Calu3 (cell line): ENCODE data around the gene ARHGEF18. TPM values are rescaled to one million over a fixed set of nuclear protein-coding genes. Genes with fewer than 3 reads are reported as not detected.
A peak's percentile ranks its signal among the peaks of the same experiment; 100 is the strongest.
"Not testable (repeated sequence)": the region's sequence is repeated elsewhere in the genome, so short reads cannot be mapped to it uniquely, and the experiment has no call there.

Source experiments
- BruUV-seq: library from RNA; stranded (reverse); fragments of 400-500 nt; replicated peaks from 2 replicates; lab custom pipeline; 2021; lab: Mats Ljungman, UMichigan
- CTCF ChIA-PET: fragments of 300-600 bp; sonication (Branson Sonifier 250); formaldehyde crosslinking; loops from one replicate; lab custom pipeline; 2022; ENCODE audit warnings: antibody characterized with exemption; lab: Charles Lee
- DNase-seq: peaks from one replicate; pipeline ENCODE4 v3.0.0; 2022
- H3K27ac Mint-ChIP-seq: one replicate; pipeline ENCODE4 v1.8.0; 2022; ENCODE audit warnings: mixed read lengths; ENCODE audit not compliant: unreplicated experiment
- H3K27me3 Mint-ChIP-seq: one replicate; pipeline ENCODE4 v1.8.0; 2022; ENCODE audit warnings: mixed read lengths; ENCODE audit not compliant: unreplicated experiment
- H3K36me3 Mint-ChIP-seq: one replicate; pipeline ENCODE4 v1.8.0; 2022; ENCODE audit warnings: mild to moderate bottlenecking, moderate library complexity, mixed read lengths; ENCODE audit not compliant: insufficient read depth, unreplicated experiment
- H3K4me1 Mint-ChIP-seq: one replicate; pipeline ENCODE4 v1.8.0; 2022; ENCODE audit warnings: mild to moderate bottlenecking, low read depth, mixed read lengths; ENCODE audit not compliant: unreplicated experiment
- H3K4me3 Mint-ChIP-seq: one replicate; pipeline ENCODE4 v1.8.0; 2022; ENCODE audit warnings: mild to moderate bottlenecking, low read depth, moderate library complexity, mixed read lengths; ENCODE audit not compliant: unreplicated experiment
- H3K9me3 Mint-ChIP-seq: one replicate; pipeline ENCODE4 v1.8.0; 2022; ENCODE audit warnings: low read depth, mixed read lengths; ENCODE audit not compliant: unreplicated experiment
- CTCF ChIP-seq: fragments of 200-600 bp; IDR thresholded peaks from one replicate; pipeline ENCODE4 v1.8.0; 2022; ENCODE audit warnings: antibody characterized with exemption; ENCODE audit not compliant: unreplicated experiment
- intact Hi-C: fragments of 100-400 bp; cut with micrococcal nuclease; formaldehyde crosslinking; loops from one replicate; pipeline ENCODE4 v1.10.0; 2022; ENCODE audit not compliant: unreplicated experiment
- total RNA-seq: library from RNA; stranded (reverse); gene quantifications from 2 replicates; pipeline ENCODE4 v1.2.3, GENCODE V29; 2022

The ARHGEF18 gene
- total RNA-seq, 1 experiment from 2014 or later = 31.9 TPM

GRCh38 chr19:7340959-7341837, 7.5 kb upstream of the ARHGEF18 start:
- CTCF ChIA-PET = interaction anchor here (0.5 to 1.2 kb wide), 6 partner anchors 37 to 242 kb away, joined by 3 to 8 read pairs (median 4); no protein-coding TSS in a partner anchor
- Mint-ChIP-seq H3K36me3 (peaks cover 5% of the 10 kb centered on the region), H3K27ac (no peak overlapping the region), H3K4me3 (no peak overlapping the region), H3K4me1 (peaks cover 14% of the 10 kb centered on the region), H3K27me3 (peaks cover 40% of the 10 kb centered on the region), H3K9me3 (no peaks in the 10 kb centered on the region)
- peak; percentile 83 for DNase-seq
- BruUV-seq = no TSS peak
- intact Hi-C loops = loop anchor here (5.0 kb wide), 2 partner anchors 194 to 239 kb away; no protein-coding TSS in a partner anchor
- peak; percentile 68 for TF ChIP-seq CTCF

DNA sequence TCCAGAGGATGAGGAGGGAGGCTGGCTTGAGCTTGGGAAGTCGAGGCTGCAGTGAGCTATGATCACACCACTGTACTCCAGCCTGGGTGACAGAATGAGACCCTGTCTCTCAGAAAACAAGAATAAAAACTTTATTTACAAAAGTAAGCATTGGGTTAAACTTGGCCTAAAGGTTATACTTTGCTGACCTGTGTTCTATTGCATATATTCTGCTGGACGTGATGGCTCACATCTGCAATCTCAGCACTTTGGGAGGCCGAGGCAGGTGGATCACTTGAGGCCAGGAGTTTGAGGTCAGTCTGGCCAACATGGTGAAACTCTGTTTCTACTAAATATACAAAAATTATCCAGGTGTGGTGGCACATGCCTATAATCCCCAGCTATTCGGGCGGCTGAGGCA, 6.6 kb upstream of the ARHGEF18 start:
- intact Hi-C loops = loop anchor here (5.0 kb wide), 2 partner anchors 195 to 240 kb away; no protein-coding TSS in a partner anchor
- DNase-seq = no peak
- no peak overlapping the region for H3K4me3 Mint-ChIP-seq
- H3K4me1 Mint-ChIP-seq = peaks cover 14% of the 10 kb centered on the region
- no peak for TF ChIP-seq CTCF
- no peak overlapping the region for H3K27ac Mint-ChIP-seq
- H3K9me3 Mint-ChIP-seq = no peaks in the 10 kb centered on the region
- H3K36me3 Mint-ChIP-seq = peaks cover 5% of the 10 kb centered on the region
- BruUV-seq = no TSS peak
- CTCF ChIA-PET = interaction anchor here (1.2 kb wide), 1 partner anchor 243 kb away, joined by 4 read pairs; no protein-coding TSS in a partner anchor
- peaks cover 42% of the 10 kb centered on the region for H3K27me3 Mint-ChIP-seq

DNA sequence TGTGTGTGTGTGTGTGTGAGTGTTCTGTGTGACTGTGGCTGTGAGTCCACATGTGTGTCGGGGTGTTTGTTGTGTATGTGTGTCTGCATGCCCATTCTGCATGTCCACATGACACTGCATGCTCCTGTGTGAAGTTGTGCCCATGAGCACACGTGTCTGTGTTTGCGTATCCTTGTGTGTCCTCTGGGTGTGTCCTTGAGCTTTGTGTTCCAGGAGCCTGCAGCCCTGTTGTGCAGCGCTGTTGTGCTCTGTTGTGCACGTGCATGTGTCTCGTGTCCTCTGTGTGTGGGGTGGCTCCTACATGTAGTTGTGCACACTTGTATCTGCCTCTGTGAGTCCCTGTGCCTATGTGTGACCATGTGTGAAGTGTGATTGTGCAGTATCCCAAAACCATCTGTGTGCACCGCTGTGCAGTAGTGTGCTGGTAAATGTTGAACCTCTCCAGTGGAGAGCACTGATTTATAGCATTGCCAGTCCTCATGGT, 2.2 kb upstream of the ARHGEF18 start:
- H3K4me3 Mint-ChIP-seq = no peak overlapping the region
- intact Hi-C loops = no loop called here
- CTCF ChIA-PET = no interaction called here
- no peaks in the 10 kb centered on the region for H3K9me3 Mint-ChIP-seq
- no peak for DNase-seq
- no TSS peak for BruUV-seq
- H3K27ac Mint-ChIP-seq = no peak overlapping the region
- TF ChIP-seq CTCF = no peak
- H3K4me1 Mint-ChIP-seq = peaks cover 14% of the 10 kb centered on the region
- H3K36me3 Mint-ChIP-seq = no peaks in the 10 kb centered on the region
- peaks cover 25% of the 10 kb centered on the region for H3K27me3 Mint-ChIP-seq

- H3K9me3 Mint-ChIP-seq, H3K36me3 Mint-ChIP-seq, H3K27ac Mint-ChIP-seq, CTCF ChIA-PET, intact Hi-C loops, BruUV-seq, DNase-seq, H3K4me3 Mint-ChIP-seq: not testable (repeated sequence)
- H3K4me1 Mint-ChIP-seq = peaks cover 14% of the 10 kb centered on the region
- peaks cover 25% of the 10 kb centered on the region for H3K27me3 Mint-ChIP-seq
These were observed 1.7 kb upstream of the ARHGEF18 start for GRCh38 chr19:7346997-7347396.
